H9 (cell line): Measurements from ENCODE around the gene BARX1. TPM values are rescaled to one million over a fixed set of nuclear protein-coding genes. Genes with fewer than 3 reads are reported as not detected.

Experiments used
- DNase-seq: peaks from one replicate; pipeline ENCODE4 v3.0.0-alpha.2; 2017
- H2AFZ ChIP-seq: one replicate; pipeline ENCODE4 v1.6.1; 2013; ENCODE audit warnings: mild to moderate bottlenecking, low read length, control low read depth, moderate library complexity
- H2AK5ac ChIP-seq: 2 replicates; pipeline ENCODE4 v1.6.1; 2013; ENCODE audit warnings: low read length, control low read depth, mixed read lengths; ENCODE audit not compliant: insufficient read length
- H2BK120ac ChIP-seq: one replicate; pipeline ENCODE4 v1.6.1; 2013; ENCODE audit warnings: low read depth, mild to moderate bottlenecking, low read length, control low read depth, inconsistent platforms; ENCODE audit not compliant: poor library complexity, severe bottlenecking
- H2BK12ac ChIP-seq: 2 replicates; pipeline ENCODE4 v1.6.1; 2013; ENCODE audit warnings: low read length, control low read depth, mixed read lengths, low read depth; ENCODE audit not compliant: insufficient read length
- H2BK15ac ChIP-seq: 2 replicates; pipeline ENCODE4 v1.6.1; 2013; ENCODE audit warnings: low read depth, low read length, control low read depth
- H2BK20ac ChIP-seq: one replicate; pipeline ENCODE4 v1.6.1; 2013; ENCODE audit warnings: low read depth, mild to moderate bottlenecking, low read length, control low read depth, inconsistent platforms; ENCODE audit not compliant: poor library complexity, severe bottlenecking
- H2BK5ac ChIP-seq: 2 replicates; pipeline ENCODE4 v1.6.1; 2013; ENCODE audit warnings: low read length, control low read depth, mixed read lengths; ENCODE audit not compliant: insufficient read length
- H3K14ac ChIP-seq: 2 replicates; pipeline ENCODE4 v1.6.1; 2013; ENCODE audit warnings: low read length, control low read depth; ENCODE audit not compliant: insufficient read depth
- H3K18ac ChIP-seq: 2 replicates; pipeline ENCODE4 v1.6.1; 2013; ENCODE audit warnings: low read depth, mild to moderate bottlenecking, mixed read lengths, low read length, control low read depth; ENCODE audit not compliant: insufficient read length
- H3K23ac ChIP-seq: 2 replicates; pipeline ENCODE4 v1.6.1; 2013; ENCODE audit warnings: low read length, control low read depth, mixed read lengths, low read depth; ENCODE audit not compliant: insufficient read length
- H3K23me2 ChIP-seq: 2 replicates; pipeline ENCODE4 v1.6.1; 2013; ENCODE audit warnings: low read depth, mild to moderate bottlenecking, mixed read lengths, low read length, control low read depth; ENCODE audit not compliant: insufficient read length, poor library complexity, severe bottlenecking
- H3K27ac ChIP-seq: 2 replicates; pipeline ENCODE4 v1.5.1; 2013; ENCODE audit warnings: low read length, control low read depth, mixed read lengths, low read depth; ENCODE audit not compliant: insufficient read length
- H3K27me3 ChIP-seq: 2 replicates; pipeline ENCODE4 v1.6.1; 2013; ENCODE audit warnings: low read length, control low read depth, inconsistent platforms; ENCODE audit not compliant: insufficient read depth
- H3K4ac ChIP-seq: 2 replicates; pipeline ENCODE4 v1.6.1; 2013; ENCODE audit warnings: low read depth, mild to moderate bottlenecking, control low read depth, inconsistent platforms, low read length, moderate library complexity
- H3K4me1 ChIP-seq: 2 replicates; pipeline ENCODE4 v1.6.1; 2013; ENCODE audit warnings: low read length, control low read depth, inconsistent platforms; ENCODE audit not compliant: insufficient read depth
- H3K4me2 ChIP-seq: 2 replicates; pipeline ENCODE4 v1.6.1; 2013; ENCODE audit warnings: low read length, control low read depth, mixed read lengths; ENCODE audit not compliant: insufficient read length, insufficient read depth
- H3K56ac ChIP-seq: 2 replicates; pipeline ENCODE4 v1.6.1; 2013; ENCODE audit warnings: low read depth, mild to moderate bottlenecking, mixed read lengths, low read length, control low read depth; ENCODE audit not compliant: insufficient read length
- H3K79me1 ChIP-seq: 2 replicates; pipeline ENCODE4 v1.6.1; 2013; ENCODE audit warnings: low read depth, mild to moderate bottlenecking, moderate library complexity, low read length, control low read depth, inconsistent platforms; ENCODE audit not compliant: insufficient read depth, poor library complexity, severe bottlenecking
- H3K79me2 ChIP-seq: 2 replicates; pipeline ENCODE4 v1.6.1; 2013; ENCODE audit warnings: low read length, control low read depth, inconsistent platforms; ENCODE audit not compliant: insufficient read depth
- H3K9ac ChIP-seq: 2 replicates; pipeline ENCODE4 v1.6.1; 2013; ENCODE audit warnings: low read length, control low read depth, mixed read lengths; ENCODE audit not compliant: insufficient read length; ENCODE audit errors: extremely low read depth
- H3K9me3 ChIP-seq: one replicate; pipeline ENCODE4 v1.6.1; 2013; ENCODE audit warnings: low read depth, low read length, inconsistent platforms; ENCODE audit not compliant: control insufficient read depth
- H3T11ph ChIP-seq: one replicate; pipeline ENCODE4 v1.6.1; 2013; ENCODE audit warnings: mild to moderate bottlenecking, low read length, control low read depth, inconsistent platforms
- H4K20me1 ChIP-seq: one replicate; pipeline ENCODE4 v1.6.1; 2013; ENCODE audit not compliant: control insufficient read depth, insufficient read length, insufficient read depth
- H4K5ac ChIP-seq: 2 replicates; pipeline ENCODE4 v1.6.1; 2013; ENCODE audit warnings: low read depth, mild to moderate bottlenecking, mixed read lengths, low read length, control low read depth; ENCODE audit not compliant: insufficient read length
- H4K8ac ChIP-seq: replicated peaks from 2 replicates; pipeline ENCODE4 v1.6.1; 2013; ENCODE audit warnings: low read length, control low read depth, mixed read lengths, low read depth; ENCODE audit not compliant: insufficient read length
- H4K91ac ChIP-seq: 2 replicates; pipeline ENCODE4 v1.6.1; 2013; ENCODE audit warnings: low read depth, mild to moderate bottlenecking, moderate library complexity, mixed read lengths, low read length, control low read depth; ENCODE audit not compliant: insufficient read length
- H3K27ac Mint-ChIP-seq, 3 experiments: 2 replicates in 2 of 3; 3 replicates in 1 of 3; pipeline ENCODE4 v1.8.0; 2020 to 2021; ENCODE audit warnings: mixed read lengths in 3 of 3, mild to moderate bottlenecking in 1 of 3, moderate library complexity in 1 of 3
- H3K27me3 Mint-ChIP-seq: 2 replicates; pipeline ENCODE4 v1.8.0; 2021; ENCODE audit warnings: low read depth, mild to moderate bottlenecking, moderate library complexity, mixed read lengths
- H3K36me3 Mint-ChIP-seq, 3 experiments: 2 replicates in 2 of 3; 3 replicates in 1 of 3; pipeline ENCODE4 v1.8.0; 2020 to 2021; ENCODE audit warnings: low read depth in 3 of 3, mixed read lengths in 3 of 3; ENCODE audit not compliant: insufficient read depth in 1 of 3
- H3K4me1 Mint-ChIP-seq, 2 experiments: 2 replicates each; pipeline ENCODE4 v1.8.0; 2020; ENCODE audit warnings: mixed read lengths in 2 of 2
- H3K4me3 Mint-ChIP-seq, 2 experiments: 2 replicates in 1 of 2; 3 replicates in 1 of 2; pipeline ENCODE4 v1.8.0; 2020 to 2021; ENCODE audit warnings: mild to moderate bottlenecking in 2 of 2, mixed read lengths in 2 of 2, moderate library complexity in 1 of 2
- H3K9me3 Mint-ChIP-seq, 2 experiments: 2 replicates in 1 of 2; 3 replicates in 1 of 2; pipeline ENCODE4 v1.8.0; 2020; ENCODE audit warnings: mild to moderate bottlenecking in 2 of 2, mixed read lengths in 2 of 2, moderate library complexity in 1 of 2
- CTCF ChIP-seq: fragments of 200-600 bp; sonication (generic); conservative IDR thresholded peaks from 3 replicates; pipeline ENCODE4 v1.8.0; 2021; ENCODE audit warnings: antibody characterized with exemption, mild to moderate bottlenecking
- WGBS: extraction: QIAGEN DNeasy Blood & Tissue Kit; methylation state at CpG from one replicate; pipeline ENCODE4 v1.1.7; 2013; ENCODE audit warnings: missing lambda C conversion rate, low lambda C conversion rate, mixed read lengths; ENCODE audit not compliant: insufficient read length; ENCODE audit errors: extremely low coverage; 5-methylcytosine and 5-hydroxymethylcytosine counted together
- total RNA-seq: library from RNA; stranded (reverse); gene quantifications from 2 replicates; pipeline ENCODE4 v1.2.1, GENCODE V29; 2021

The BARX1 gene
- total RNA-seq, 1 experiment from 2014 or later = 1.2 TPM

- peaks cover 0 to 6% (median 3%) of the 10 kb centered on the region in 3 experiments; a peak in 3 of 7 replicates for H3K36me3 Mint-ChIP-seq
- no peak overlapping the region for H3K14ac ChIP-seq
- H3K4me2 ChIP-seq = no peak overlapping the region
- no peak overlapping the region for H3K4ac ChIP-seq
- no peak overlapping the region for H4K91ac ChIP-seq
- H2BK20ac ChIP-seq = no peak overlapping the region
- no peak overlapping the region for H2BK15ac ChIP-seq
- no peak overlapping the region for H3K23ac ChIP-seq
- no peak overlapping the region for H2AK5ac ChIP-seq
- peaks cover 4% of the 10 kb centered on the region; the same call in 1 of the 2 replicates for H3K4me1 ChIP-seq
- no peaks in the 10 kb centered on the region for H3K9me3 ChIP-seq
- DNase-seq = peak; percentile 42
- H3K56ac ChIP-seq = no peak overlapping the region
- no peak overlapping the region for H3K27ac ChIP-seq
- no peak for TF ChIP-seq CTCF
- H3K27ac Mint-ChIP-seq = no peak overlapping the region
- no peak overlapping the region for H3K9ac ChIP-seq
- H4K8ac ChIP-seq = no peak overlapping the region
- no peak overlapping the region for H3K18ac ChIP-seq
- no peaks in the 10 kb centered on the region for H3K79me2 ChIP-seq
- H3K4me3 Mint-ChIP-seq = no peak overlapping the region
- H4K5ac ChIP-seq = no peak overlapping the region
- no peak overlapping the region for H2BK12ac ChIP-seq
- H4K20me1 ChIP-seq = no peaks in the 10 kb centered on the region
- H3K4me1 Mint-ChIP-seq = peaks cover 10 to 12% of the 10 kb centered on the region in 2 experiments
- H2AFZ ChIP-seq = no peak overlapping the region
- WGBS = no CpG with 5 or more reads among the region's 2 CpGs
- H2BK120ac ChIP-seq = no peak overlapping the region
- H3K23me2 ChIP-seq = no peaks in the 10 kb centered on the region
- H3K79me1 ChIP-seq = no peaks in the 10 kb centered on the region
- H2BK5ac ChIP-seq = no peak overlapping the region
- no peaks in the 10 kb centered on the region; the same call in none of the 2 replicates for H3K27me3 Mint-ChIP-seq
- no peaks in the 10 kb centered on the region; the same call in 1 of the 2 replicates for H3K27me3 ChIP-seq
- H3T11ph ChIP-seq = no peak overlapping the region
- H3K9me3 Mint-ChIP-seq = peaks cover 3 to 13% of the 10 kb centered on the region in 2 experiments; a peak in 3 of 5 replicates
Measured at GRCh38 chr9:93984860-93985259, 29.7 kb upstream of the BARX1 start.
